Adrenal gland (tissue), 12 donors: Measurements from ENCODE around the gene ANKRD44. TPM values are rescaled to one million over a fixed set of nuclear protein-coding genes. Genes with fewer than 3 reads are reported as not detected.

Experiments used
- DNase-seq, 7 donors: peaks; one replicate each; pipeline ENCODE4 v3.0.0-alpha.2; 2019 to 2020
- H3K27ac ChIP-seq, 5 donors: fragments of 200-600 bp; sonication (generic) in 4 of 5; 1 replicate in 3 of 5; 2 replicates in 2 of 5; pipeline versions ENCODE4 v1.5.1 to v1.8.0; 2016 to 2020; ENCODE audit warnings: mild to moderate bottlenecking in 1 of 5
- H3K27me3 ChIP-seq: fragments of 200-600 bp; 2 replicates; pipeline ENCODE4 v1.8.0; 2021
- H3K36me3 ChIP-seq, 2 donors: fragments of 200-600 bp; replicated peaks in 1 of 2; 1 replicate in 1 of 2; 2 replicates in 1 of 2; pipeline versions ENCODE4 v1.5.1 to v1.8.0; 2018 to 2022
- H3K4me1 ChIP-seq, 2 donors: fragments of 200-600 bp; replicated peaks in 1 of 2; 1 replicate in 1 of 2; 2 replicates in 1 of 2; pipeline versions ENCODE4 v1.5.1 to v1.8.0; 2018 to 2021
- H3K4me3 ChIP-seq, 4 donors: fragments of 200-600 bp; sonication (generic) in 3 of 4; one replicate each; pipeline ENCODE4 v1.5.1; 2016 to 2018
- H3K9me3 ChIP-seq, 3 donors: fragments of 200-600 bp; sonication (generic) in 1 of 3; replicated peaks in 1 of 3; 1 replicate in 2 of 3; 2 replicates in 1 of 3; pipeline versions ENCODE4 v1.5.1 to v1.8.0; 2016 to 2021
- CTCF ChIP-seq, 6 experiments: fragments of 450-650 bp in 4 of 6; fragments of 200-600 bp in 2 of 6; sonication (generic) in 1 of 6; IDR thresholded peaks; 1 replicate in 5 of 6; 2 replicates in 1 of 6; pipeline versions ENCODE4 v1.5.1 to v1.8.0; 2016 to 2021; ENCODE audit warnings: antibody characterized with exemption in 6 of 6, mild to moderate bottlenecking in 2 of 6, moderate library complexity in 1 of 6
- POLR2A ChIP-seq, 2 donors: fragments of 450-650 bp; IDR thresholded peaks; one replicate each; pipeline ENCODE4 v1.6.1; 2017; ENCODE audit warnings: antibody characterized with exemption in 2 of 2, mild to moderate bottlenecking in 2 of 2, moderate library complexity in 1 of 2
- WGBS, 4 donors: extraction: QIAGEN DNeasy Blood & Tissue Kit in 2 of 4; methylation state at CpG; one replicate each; pipeline versions ENCODE4 v1.1.5 to v1.1.7; 2013 to 2017; 5-methylcytosine and 5-hydroxymethylcytosine counted together
- intact Hi-C, 2 donors: fragments of 100-400 bp; cut with DNase I; formaldehyde crosslinking; loops; one replicate each; pipeline versions ENCODE4 v1.14.1 to v1.15.0; 2022 to 2023
- polyA plus RNA-seq, 3 donors: library from polyadenylated mRNA; stranded (reverse); fragments of 200-250 nt in 2 of 3; fragments of 350-450 nt in 1 of 3; fragmentation: Illumina TruSeq in 1 of 3; extraction: RNeasy Lipid Tissue Mini Kit (QIAGEN cat#74804) in 1 of 3; gene quantifications; one replicate each; pipeline ENCODE4 v1.2.3, GENCODE V29; 2013 to 2014
- total RNA-seq, 9 donors: library from RNA; depleted of rRNA in 4 of 9; stranded (reverse); fragments of >200 nt in 4 of 9; fragments of 120-200 nt in 1 of 9; fragmentation: NEBNext Ultra II Directional in 1 of 9; extraction: Animal tissue kit (Norgen Biotek cat#: 25700) in 1 of 9; gene quantifications; one replicate each; pipeline versions ENCODE4 v1.1.0 to v1.2.4, GENCODE V29; 2013 to 2023
- donor health status: healthy with polysubstance abuse.
- donor health status: Bipolar disorder and iron deficiency.
- donor health status: DM: yes; HTN: yes; CAD: no.
- donor health status: DM: no; HTN: no; CAD: no.
- donor health status: DM: no; HTN: no; CAD: no.
- donor health status: DM: yes; HTN: yes; CAD: no.

ANKRD44 gene
- total and polyA plus RNA-seq, 12 donors = 3.8 to 40.2 (median 21.3) TPM

DNA sequence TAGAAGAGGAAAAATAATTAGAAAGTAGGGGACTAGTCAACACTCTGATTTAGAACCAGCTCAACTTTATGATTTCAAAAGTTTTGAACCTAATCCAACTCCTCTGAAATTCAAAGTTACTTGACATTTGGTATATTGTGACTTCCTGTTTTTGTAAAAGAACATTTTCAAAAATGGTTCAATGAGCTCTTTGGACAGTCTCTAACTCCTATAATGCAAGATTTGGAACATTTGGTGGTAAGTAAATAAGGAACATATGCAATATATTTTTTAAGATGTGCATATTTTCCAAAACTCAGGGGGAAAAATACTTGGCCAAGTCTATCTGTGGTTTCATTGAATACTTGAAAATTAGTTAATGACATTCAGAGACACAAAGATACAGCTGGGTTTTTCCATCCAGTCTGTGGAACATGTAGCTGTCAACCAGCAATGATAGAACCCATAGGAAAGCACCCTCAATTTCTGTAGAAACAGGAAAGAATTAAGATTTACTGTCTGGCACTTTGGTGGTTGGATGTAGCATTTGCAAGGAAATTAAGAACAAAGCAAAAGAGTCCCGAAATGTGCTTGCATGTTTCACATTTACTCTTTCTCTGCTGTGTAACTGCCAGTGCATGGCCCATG lies 17.0 kb upstream of the ANKRD44 start:
- WGBS, 4 donors = 57 to 79% (median 66%) methylated on average over 1 of the region's 1 CpG
- H3K9me3 ChIP-seq = no peaks in the 10 kb centered on the region
- TF ChIP-seq POLR2A (IDR thresholded peaks at IDR 0.05) (no peak), CTCF (IDR thresholded peaks at IDR 0.05) (no peak)
- no peak overlapping the region for H3K4me3 ChIP-seq
- intact Hi-C loops = no loop called here
- no peaks in the 10 kb centered on the region for H3K4me1 ChIP-seq
- no peak for DNase-seq
- H3K27ac ChIP-seq = no peak overlapping the region
- no peaks in the 10 kb centered on the region for H3K27me3 ChIP-seq
- no peaks in the 10 kb centered on the region for H3K36me3 ChIP-seq

DNA sequence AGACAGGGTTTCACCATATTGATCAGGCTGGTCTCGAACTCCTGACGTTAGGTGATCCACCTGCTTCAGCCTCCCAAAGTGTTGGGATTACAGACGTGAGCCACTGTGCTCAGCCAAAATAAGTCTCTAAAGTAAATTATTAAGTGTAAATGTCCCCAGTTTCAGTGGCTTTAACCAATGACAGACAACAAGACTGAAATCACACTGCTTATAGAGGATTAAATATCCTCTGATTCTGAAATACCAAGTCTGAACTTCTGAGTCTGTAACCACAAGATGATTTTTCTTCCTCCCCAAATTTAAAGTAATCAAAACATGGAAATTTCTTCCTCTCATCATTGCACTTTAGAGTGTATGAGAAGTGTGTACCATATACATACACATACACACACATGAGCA lies 16.5 kb upstream of the ANKRD44 start:
- 81 to 88% (median 86%) methylated on average over 3 of the region's 3 CpGs for WGBS, 4 donors
- no peak overlapping the region for H3K27ac ChIP-seq

GRCh38 chr2:197324801-197325200 lies 14.2 kb upstream of the ANKRD44 start:
- Histone ChIP-seq H3K27ac (no peak overlapping the region), H3K27me3 (no peaks in the 10 kb centered on the region), H3K36me3 (no peaks in the 10 kb centered on the region), H3K4me1 (no peaks in the 10 kb centered on the region), H3K4me3 (no peak overlapping the region), H3K9me3 (no peaks in the 10 kb centered on the region)
- TF ChIP-seq POLR2A (IDR thresholded peaks at IDR 0.05) (no peak), CTCF (IDR thresholded peaks at IDR 0.05) (no peak)
- intact Hi-C loops = loop anchor here in 1 of 2 donors (5.0 kb wide), 1 partner anchor 32 kb away; no protein-coding TSS in a partner anchor
- no peak for DNase-seq

More for the DNA sequence above, 16.5 kb upstream of the ANKRD44 start:
- TF ChIP-seq POLR2A (IDR thresholded peaks at IDR 0.05) (no peak), CTCF (IDR thresholded peaks at IDR 0.05) (no peak)
- DNase-seq = no peak
- Histone ChIP-seq H3K9me3 (no peaks in the 10 kb centered on the region), H3K4me3 (no peak overlapping the region), H3K36me3 (no peaks in the 10 kb centered on the region), H3K27me3 (no peaks in the 10 kb centered on the region), H3K4me1 (no peaks in the 10 kb centered on the region)
- intact Hi-C loops = no loop called here

GRCh38 chr2:197322724-197323720 lies 12.4 kb upstream of the ANKRD44 start:
- no peaks in the 10 kb centered on the region for H3K36me3 ChIP-seq
- H3K27ac ChIP-seq = no peak overlapping the region
- H3K4me1 ChIP-seq = no peaks in the 10 kb centered on the region
- intact Hi-C loops = loop anchor here in 1 of 2 donors (5.0 kb wide), 1 partner anchor 34 kb away; no protein-coding TSS in a partner anchor
- H3K9me3 ChIP-seq = no peaks in the 10 kb centered on the region
- WGBS, 4 donors = 72 to 80% (median 74%) methylated on average over 11 of the region's 11 CpGs
- TF ChIP-seq CTCF (IDR thresholded peaks at IDR 0.05) (no peak), POLR2A (IDR thresholded peaks at IDR 0.05) (no peak)
- no peak overlapping the region for H3K4me3 ChIP-seq
- DNase-seq = no peak
- H3K27me3 ChIP-seq = no peaks in the 10 kb centered on the region
